22Rv1 (cell line): ENCODE measurements around the gene HRH3.

Source experiments
- H3K27ac ChIP-seq: fragments of 450-650 bp; 2 replicates; pipeline ENCODE4 v1.5.1; 2017
- ZFX ChIP-seq: fragments of 450-650 bp; IDR thresholded peaks from 2 replicates; pipeline ENCODE4 v1.6.1; 2017; ENCODE audit warnings: antibody characterized with exemption, borderline replicate concordance
- TF ChIP-seq, protein P1 (sequence below): fragments of 450-650 bp; IDR thresholded peaks from 2 replicates; pipeline ENCODE4 v1.5.1; 2017; ENCODE audit warnings: mild to moderate bottlenecking

Gene HRH3

DNA sequence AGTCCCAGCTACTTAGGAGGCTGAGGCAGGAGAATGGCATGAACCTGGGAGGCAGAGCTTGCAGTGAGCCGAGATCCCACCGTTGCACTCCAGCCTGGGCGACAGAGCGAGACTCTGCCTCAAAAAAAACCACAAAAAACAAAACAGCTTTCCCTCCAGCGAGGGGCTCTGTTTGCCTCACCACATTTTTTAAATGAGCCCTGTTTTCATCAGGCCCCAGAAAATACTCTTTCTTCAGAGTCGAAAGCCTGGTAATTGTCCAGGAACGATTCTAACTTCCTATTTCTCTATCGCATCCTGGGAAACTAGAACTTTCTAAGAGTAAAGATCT lies 25.0 kb downstream of the HRH3 start:
- no peak for TF ChIP-seq ZFX
- TF ChIP-seq, protein P1, sequence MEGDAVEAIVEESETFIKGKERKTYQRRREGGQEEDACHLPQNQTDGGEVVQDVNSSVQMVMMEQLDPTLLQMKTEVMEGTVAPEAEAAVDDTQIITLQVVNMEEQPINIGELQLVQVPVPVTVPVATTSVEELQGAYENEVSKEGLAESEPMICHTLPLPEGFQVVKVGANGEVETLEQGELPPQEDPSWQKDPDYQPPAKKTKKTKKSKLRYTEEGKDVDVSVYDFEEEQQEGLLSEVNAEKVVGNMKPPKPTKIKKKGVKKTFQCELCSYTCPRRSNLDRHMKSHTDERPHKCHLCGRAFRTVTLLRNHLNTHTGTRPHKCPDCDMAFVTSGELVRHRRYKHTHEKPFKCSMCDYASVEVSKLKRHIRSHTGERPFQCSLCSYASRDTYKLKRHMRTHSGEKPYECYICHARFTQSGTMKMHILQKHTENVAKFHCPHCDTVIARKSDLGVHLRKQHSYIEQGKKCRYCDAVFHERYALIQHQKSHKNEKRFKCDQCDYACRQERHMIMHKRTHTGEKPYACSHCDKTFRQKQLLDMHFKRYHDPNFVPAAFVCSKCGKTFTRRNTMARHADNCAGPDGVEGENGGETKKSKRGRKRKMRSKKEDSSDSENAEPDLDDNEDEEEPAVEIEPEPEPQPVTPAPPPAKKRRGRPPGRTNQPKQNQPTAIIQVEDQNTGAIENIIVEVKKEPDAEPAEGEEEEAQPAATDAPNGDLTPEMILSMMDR: no peak
- no peak overlapping the region for H3K27ac ChIP-seq

DNA sequence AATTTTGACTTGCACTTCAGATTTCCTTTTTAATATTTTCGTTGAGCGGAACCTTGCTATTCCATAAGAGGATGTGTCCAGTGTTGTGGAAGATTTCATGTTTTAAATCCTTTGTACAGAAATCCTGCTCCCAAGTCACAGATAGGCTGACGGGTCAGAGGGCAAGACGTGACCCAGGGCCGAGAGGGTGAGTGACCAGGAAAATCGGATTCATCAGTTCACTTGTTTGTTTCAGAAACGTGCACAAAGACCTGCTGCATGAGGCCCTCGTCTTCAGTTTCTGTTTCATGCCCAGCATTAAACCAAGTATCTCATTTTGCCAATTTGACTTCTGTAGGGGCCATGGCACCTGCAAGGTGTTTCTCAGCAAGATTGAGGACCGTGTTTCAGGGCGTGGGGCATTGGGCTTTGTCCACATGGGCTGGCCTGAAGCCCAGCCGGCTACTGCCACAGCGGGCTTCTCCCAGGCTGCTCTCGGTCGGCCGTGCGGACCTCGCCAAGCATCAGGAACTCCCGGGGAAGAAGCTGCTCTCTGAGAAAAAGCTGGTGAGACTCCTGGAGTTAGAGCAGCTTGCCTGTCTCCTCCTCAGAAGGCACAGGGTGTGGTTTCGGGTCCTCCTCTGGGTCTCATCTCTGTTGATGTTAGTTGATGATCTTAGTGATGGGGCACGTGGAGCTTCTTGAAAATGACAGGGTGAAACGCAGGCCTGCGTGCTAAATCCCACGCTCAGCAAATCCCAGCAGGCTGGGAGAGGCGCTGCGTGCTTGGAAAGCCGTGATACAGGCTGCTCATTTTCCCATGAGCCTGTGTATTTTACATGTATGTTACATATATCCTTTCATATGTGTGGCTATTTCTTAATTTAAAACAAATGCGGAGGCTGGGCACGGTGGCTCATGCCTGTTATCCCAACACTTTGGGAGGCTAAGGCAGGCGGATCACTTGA lies 26.7 kb downstream of the HRH3 start:
- no peak overlapping the region for H3K27ac ChIP-seq
- TF ChIP-seq ZFX: no peak
- TF ChIP-seq, protein P1: no peak

DNA sequence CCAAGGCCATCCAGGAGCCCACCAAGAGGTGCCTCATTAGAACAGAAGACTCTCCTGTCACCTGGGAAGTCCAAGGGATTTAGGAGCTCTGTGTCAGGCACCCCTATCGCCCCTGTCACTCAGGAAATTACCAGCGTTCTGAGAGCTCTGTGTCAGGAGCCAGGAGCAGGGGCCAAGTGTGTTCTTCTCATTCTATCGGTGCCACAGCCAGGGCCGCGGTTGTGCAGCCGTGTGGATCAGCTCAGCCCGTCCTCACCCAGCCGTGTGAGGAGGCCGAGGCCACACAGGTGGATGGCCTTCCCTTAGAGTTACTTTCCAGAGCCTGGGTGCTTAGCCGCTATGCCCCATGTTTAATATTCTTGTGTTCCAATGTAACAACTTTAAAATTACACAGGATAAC lies 27.4 kb downstream of the HRH3 start:
- no peak for TF ChIP-seq ZFX
- TF ChIP-seq, protein P1: no peak
- H3K27ac ChIP-seq: no peak overlapping the region

DNA sequence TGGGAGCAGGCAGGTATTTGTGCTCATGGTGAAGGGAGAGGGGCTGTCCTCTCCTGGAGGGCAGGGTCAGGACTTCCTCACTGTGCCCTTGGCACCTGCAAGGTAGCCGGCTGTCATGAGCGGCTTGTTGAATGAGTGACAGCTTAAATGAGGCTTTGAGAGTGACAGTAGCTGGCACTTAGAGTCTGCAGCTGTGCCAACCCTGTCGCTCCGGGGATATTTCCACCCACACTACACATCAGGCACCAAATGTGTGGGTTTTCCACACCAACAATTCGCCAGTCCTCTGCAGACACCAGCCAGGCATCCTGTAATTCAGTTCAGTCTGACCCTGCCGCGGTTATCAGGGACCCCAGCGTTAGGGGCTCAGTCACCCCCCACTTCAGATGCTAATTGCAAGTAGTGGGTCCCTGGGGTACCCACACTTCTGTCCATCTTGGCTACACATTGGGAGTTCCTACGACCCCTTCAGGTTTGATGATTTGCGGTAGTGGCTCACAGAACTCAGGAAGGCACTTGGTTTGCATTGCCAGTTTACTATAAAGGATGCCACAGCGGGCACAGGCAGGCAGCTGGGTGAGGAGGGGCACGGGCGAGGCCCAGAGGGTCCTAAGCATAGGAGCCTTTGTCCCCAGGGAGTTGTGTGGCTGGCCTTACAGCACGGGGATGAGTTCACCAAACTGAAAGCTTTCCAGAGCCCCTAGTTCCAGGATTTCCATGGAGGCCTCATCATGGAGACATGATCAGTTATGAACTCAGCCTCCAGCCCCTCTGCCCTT lies 28.1 kb downstream of the HRH3 start:
- no peak overlapping the region for H3K27ac ChIP-seq

DNA sequence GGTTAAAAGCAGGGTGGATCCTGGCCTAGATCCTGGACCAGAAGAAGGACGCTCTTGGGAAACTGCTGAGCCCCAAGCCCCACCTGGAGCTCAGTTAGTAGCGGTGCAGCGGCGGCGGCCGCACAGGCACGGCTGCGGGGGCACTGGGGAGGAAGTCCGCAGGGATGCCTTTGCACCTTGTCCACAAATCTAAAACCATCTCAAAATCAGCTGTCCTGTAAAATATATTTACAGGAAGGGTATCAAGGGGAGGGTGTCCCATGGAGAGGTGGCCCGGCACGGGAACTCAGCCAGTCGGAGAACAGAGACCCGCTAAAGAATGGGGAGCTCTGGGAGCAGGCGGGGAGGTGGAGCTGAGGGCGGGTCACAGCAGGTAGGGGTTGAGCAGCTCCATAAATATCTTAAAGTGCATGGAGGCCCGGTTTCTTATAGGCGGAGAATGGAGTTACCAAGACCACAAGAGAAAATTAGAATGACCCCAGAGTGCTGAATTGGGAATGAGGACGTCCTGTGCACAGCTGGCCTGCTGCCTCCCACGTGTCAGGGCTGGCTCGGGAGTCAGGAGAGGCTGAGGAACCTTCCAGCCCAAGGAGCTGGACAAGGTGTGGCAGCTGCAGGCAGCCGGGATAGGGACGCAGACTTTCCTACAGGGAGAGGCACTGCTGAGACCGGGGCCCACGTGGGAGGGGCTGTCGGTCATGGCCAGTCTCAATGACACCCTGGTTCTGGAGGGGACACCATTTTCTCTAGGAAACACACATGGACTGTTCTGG lies 29.3 kb downstream of the HRH3 start:
- H3K27ac ChIP-seq: no peak overlapping the region

More for the DNA sequence above, 28.1 kb downstream of the HRH3 start:
- TF ChIP-seq, protein P1: no peak
- no peak for TF ChIP-seq ZFX

More for the DNA sequence above, 29.3 kb downstream of the HRH3 start:
- TF ChIP-seq, protein P1: no peak
- no peak for TF ChIP-seq ZFX
